ENCODE data around the gene ANKRD39. TPM values are rescaled to one million over a fixed set of nuclear protein-coding genes. Genes with fewer than 3 reads are reported as not detected.
A peak's percentile ranks its signal among the peaks of the same experiment; 100 is the strongest.

Gene ANKRD39
- total and polyA plus RNA-seq, 2 of the 8 experiments (the other 6 are each of a cell fraction or from before 2014, with no cell fraction given), result 18.5 to 21.3 TPM

- peak overlapping the region in 1 of 4 experiments; percentile 50; a peak in 2 of 8 replicates for H3K4me3 ChIP-seq (ENCODE audit: extremely low read depth in 1 of 4, insufficient read depth in 2 of 4, low read depth in 3 of 4, low read length in 4 of 4)
- no peak overlapping the region for H4K91ac ChIP-seq (replicated peaks; ENCODE audit: insufficient read length, low read length)
- 0 out of 2 replicates have a peak overlapping the region, but pooled peaks have one; percentile 27 for H2BK12ac ChIP-seq (ENCODE audit: low read depth, low read length)
- no peaks in the 10 kb centered on the region for H3K27me3 ChIP-seq (replicated peaks in 1 of 4; ENCODE audit: control insufficient read depth in 3 of 4, extremely low read depth in 1 of 4, insufficient read depth in 3 of 4, low read length in 3 of 4)
- no peak overlapping the region for H3K9ac ChIP-seq (replicated peaks in 1 of 4; ENCODE audit: extremely low read depth in 1 of 4, low read depth in 3 of 4, low read length in 3 of 4)
- H3K4me1 ChIP-seq (replicated peaks in 1 of 4; ENCODE audit: control insufficient read depth in 3 of 4, insufficient read depth in 4 of 4, low read length in 3 of 4), result peaks cover 3 to 18% (median 13%) of the 10 kb centered on the region in 4 experiments
- peak overlapping the region; percentile 60 to 75 for H3K4me2 ChIP-seq (ENCODE audit: insufficient read depth in 1 of 2, low read depth in 2 of 2, low read length in 2 of 2)
- no peaks in the 10 kb centered on the region; the same call in 1 of the 2 replicates for H3K23me2 ChIP-seq (ENCODE audit: low read depth, low read length)
- H2BK15ac ChIP-seq (ENCODE audit: low read length), result 0 out of 2 replicates have a peak overlapping the region, but pooled peaks have one; percentile 61
- 62% methylated on average over 11 of the region's 11 CpGs; no CpG with 5 or more reads in 1 of the 2 experiments for WGBS, 2 experiments (ENCODE audit: extremely low coverage in 1 of 2, insufficient coverage in 1 of 2, insufficient read length in 1 of 2, insufficient replicate concordance in 2 of 2, low coverage in 1 of 2, low lambda C conversion rate in 2 of 2, missing lambda C conversion rate in 1 of 2)
- no peak for DNase-seq (ENCODE audit: low read depth in 1 of 2, low spot score in 2 of 2)
- no peak overlapping the region; the same call in 1 of the 2 replicates for H4K8ac ChIP-seq (ENCODE audit: extremely low read depth, insufficient read depth, low read length)
- H3K14ac ChIP-seq (ENCODE audit: insufficient read length), result no peak overlapping the region
- POLR2A ChIA-PET (ENCODE audit: partially characterized antibody), result interaction anchor here (1.1 to 4.4 kb wide), 8 partner anchors 12 to 74 kb away, joined by 3 to 39 read pairs (median 6); partner anchors contain the start of genes ANKRD23, ANKRD39 and CNNM3
- peaks cover 19 to 59% (median 29%) of the 10 kb centered on the region in 4 experiments for H3K36me3 ChIP-seq (ENCODE audit: control insufficient read depth in 2 of 4, insufficient read depth in 4 of 4, low read length in 3 of 4)
- H4K5ac ChIP-seq (ENCODE audit: insufficient read length, low read depth, low read length), result no peak overlapping the region
- 0 out of 2 replicates have a peak overlapping the region, but pooled peaks have one; percentile 32 for H2AK5ac ChIP-seq (ENCODE audit: low read depth, low read length)
- H2BK20ac ChIP-seq (ENCODE audit: low read length), result no peak overlapping the region
- H3K4ac ChIP-seq (replicated peaks; ENCODE audit: insufficient read length, low read depth, low read length), result no peak overlapping the region
- peak overlapping the region; percentile 60; the same call in 1 of the 2 replicates for H3K18ac ChIP-seq (ENCODE audit: extremely low read depth, low read length)
- H3K27ac ChIP-seq (ENCODE audit: low read depth, low read length), result peak overlapping the region; percentile 69; the same call in 1 of the 2 replicates
- CTCF ChIA-PET (ENCODE audit: partially characterized antibody), result interaction anchor here (1.7 to 4.5 kb wide), 5 partner anchors 10 to 70 kb away, joined by 4 to 30 read pairs (median 6); partner anchors contain the start of genes ANKRD39 and CNNM3
- H3K56ac ChIP-seq (replicated peaks; ENCODE audit: insufficient read length, low read depth, low read length), result no peak overlapping the region
- H3K9me3 ChIP-seq (ENCODE audit: insufficient read depth in 2 of 2, low read depth in 1 of 2, low read length in 1 of 2), result no peaks in the 10 kb centered on the region
- peak overlapping the region; percentile 71; the same call in 1 of the 2 replicates for H2BK5ac ChIP-seq (ENCODE audit: low read depth, low read length)
- no peak overlapping the region for H2AFZ ChIP-seq (ENCODE audit: low read length)
- FAIRE-seq, result no peak
- H4K20me1 ChIP-seq (replicated peaks in 1 of 2; ENCODE audit: control insufficient read depth in 1 of 2, insufficient read depth in 2 of 2, low read length in 2 of 2), result peaks cover 0 to 6% of the 10 kb centered on the region in 2 experiments
- H3K79me1 ChIP-seq (ENCODE audit: low read depth, low read length), result peaks cover 3% of the 10 kb centered on the region; the same call in 1 of the 2 replicates
- no peak overlapping the region for H3K23ac ChIP-seq (ENCODE audit: insufficient read length)
- H2BK120ac ChIP-seq (replicated peaks; ENCODE audit: low read depth, low read length), result no peak overlapping the region
- no peaks in the 10 kb centered on the region for H3K79me2 ChIP-seq (ENCODE audit: control insufficient read depth in 1 of 2, insufficient read depth in 2 of 2, low read length in 2 of 2)
- TF ChIP-seq BCL11A (IDR thresholded peaks at IDR 0.05; ENCODE audit: low read depth in 2 of 2, low read length in 2 of 2), result no peak
- no peak for TF ChIP-seq HDAC2 (IDR thresholded peaks at IDR 0.05; ENCODE audit: borderline replicate concordance in 1 of 2, low read depth in 2 of 2, low read length in 2 of 2)
- no peak for TF ChIP-seq MAFK (IDR thresholded peaks at IDR 0.05; ENCODE audit: low read depth, low read length)
- TF ChIP-seq BACH1 (IDR thresholded peaks at IDR 0.05; ENCODE audit: low read length), result no peak
- no peak for TF ChIP-seq RNF2 (IDR thresholded peaks at IDR 0.05; ENCODE audit: borderline replicate concordance, low read depth, low read length, missing control alignments, poor library complexity, severe bottlenecking)
- no peak for TF ChIP-seq SRF (IDR thresholded peaks at IDR 0.05; ENCODE audit: low read depth, low read length)
Observed at GRCh38 chr2:96832408-96832753, 25.4 kb downstream of the ANKRD39 start.

Data from H1 (cell line).